Upper lobe of left lung (tissue), 4 donors: ENCODE data around the gene SLC51B.
A peak's percentile ranks its signal among the peaks of the same experiment; 100 is the strongest.

Experiments
- CTCF ChIP-seq, 6 experiments: fragments of 450-650 bp in 4 of 6; fragments of 200-600 bp in 2 of 6; sonication (generic) in 2 of 6; IDR thresholded peaks; one replicate each; pipeline ENCODE4 v1.5.1; 2016 to 2019; ENCODE audit warnings: antibody characterized with exemption in 6 of 6
- EP300 ChIP-seq, 4 donors: sonication (generic); formaldehyde crosslinking; IDR thresholded peaks; one replicate each; pipeline ENCODE4 v1.5.1; 2017; ENCODE audit warnings: antibody characterized with exemption in 4 of 4, control low read depth in 2 of 4
- POLR2A ChIP-seq, 4 donors: fragments of 450-650 bp; IDR thresholded peaks; one replicate each; pipeline ENCODE4 v1.5.1; 2016 to 2017; ENCODE audit warnings: antibody characterized with exemption in 4 of 4, mild to moderate bottlenecking in 2 of 4
- POLR2AphosphoS5 ChIP-seq, 2 donors: sonication (generic); formaldehyde crosslinking; IDR thresholded peaks; one replicate each; pipeline ENCODE4 v1.5.1; 2017; ENCODE audit warnings: antibody characterized with exemption in 2 of 2

DNA sequence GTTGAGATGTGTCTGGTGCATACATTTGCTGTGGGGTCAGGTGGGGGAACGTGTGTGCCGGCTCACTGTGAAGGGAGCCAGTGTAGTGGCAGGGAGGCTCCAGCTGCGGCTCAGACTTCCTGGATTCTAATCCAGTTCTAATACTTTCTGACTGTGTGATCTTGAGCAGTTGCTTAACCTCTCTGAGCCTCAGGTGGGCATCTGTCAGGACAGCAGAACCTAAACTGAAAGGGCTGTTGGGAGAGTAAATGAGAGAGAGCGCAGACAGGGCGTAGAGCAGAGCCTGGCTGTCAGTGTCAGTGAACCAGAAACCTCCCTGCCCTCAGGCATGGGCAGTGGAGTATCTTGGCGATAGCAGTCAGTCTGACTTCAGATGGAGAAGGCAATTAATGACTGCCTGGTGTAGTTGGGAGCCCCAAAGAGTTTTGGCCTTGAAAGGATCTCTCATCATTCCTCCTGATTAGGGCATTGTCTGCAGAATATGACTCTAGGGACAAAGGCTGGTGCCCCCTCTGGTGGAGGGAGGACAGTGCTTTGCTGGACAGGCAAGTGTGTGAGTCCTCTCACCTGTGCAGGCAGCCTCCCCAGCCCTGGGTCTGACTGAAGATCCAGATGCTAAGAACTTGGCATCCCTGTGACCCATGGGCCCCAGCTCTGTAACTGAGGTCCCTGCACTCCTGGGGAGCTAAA lies 40.9 kb downstream of the SLC51B start:
- peak in 3 of 6 experiments; percentile 11 to 24 (median 15) for TF ChIP-seq CTCF (IDR thresholded peaks at IDR 0.05)
- TF ChIP-seq EP300 (IDR thresholded peaks at IDR 0.05): no peak
- TF ChIP-seq POLR2AphosphoS5 (IDR thresholded peaks at IDR 0.05): no peak
- TF ChIP-seq POLR2A (IDR thresholded peaks at IDR 0.05): no peak
